K562 (cell line): Measurements from ENCODE around the gene TNF. TPM values are rescaled to one million over a fixed set of nuclear protein-coding genes. Genes with fewer than 3 reads are reported as not detected.

Source experiments
- ATF3 ChIP-seq, 2 experiments: fragments of 450-650 bp in 1 of 2; sonication (generic) in 1 of 2; formaldehyde crosslinking in 1 of 2; IDR thresholded peaks in 1 of 2; conservative IDR thresholded peaks in 1 of 2; 2 replicates each; pipeline versions ENCODE4 v1.6.1 to v1.8.1; 2016 to 2023; ENCODE audit warnings: mild to moderate bottlenecking in 2 of 2, moderate library complexity in 2 of 2, inconsistent platforms in 1 of 2, missing genetic modification reagents in 1 of 2
- C11orf30 ChIP-seq: fragments of 450-650 bp; IDR thresholded peaks from 2 replicates; pipeline ENCODE4 v1.6.1; 2016; ENCODE audit warnings: low read depth, mild to moderate bottlenecking
- GMEB1 ChIP-seq: fragments of 250-450 bp; sonication (Bioruptor Pico); IDR thresholded peaks from 2 replicates; pipeline ENCODE4 v1.4.0; 2020; ENCODE audit warnings: mild to moderate bottlenecking
- ID3 ChIP-seq, 2 experiments: fragments of 250-450 bp in 1 of 2; fragments of 450-650 bp in 1 of 2; sonication (Bioruptor Pico) in 1 of 2; IDR thresholded peaks; 2 replicates each; pipeline versions ENCODE4 v1.6.1 to v1.8.0; 2016 to 2021; ENCODE audit warnings: mild to moderate bottlenecking in 2 of 2, moderate library complexity in 2 of 2, missing compliant biosample characterization in 1 of 2, missing genetic modification characterization in 1 of 2
- VEZF1 ChIP-seq: fragments of 200-800 bp; sonication (Bioruptor generic); IDR thresholded peaks from 2 replicates; pipeline ENCODE4 v1.6.1; 2017; ENCODE audit warnings: missing genetic modification characterization, missing compliant biosample characterization
- polyA plus RNA-seq, 8 experiments: library from polyadenylated mRNA; depleted of rRNA in 4 of 8; stranded (reverse) in 5 of 8; unstranded in 3 of 8; fragments of >200 nt; fragmentation: Nextera tagmentation in 2 of 8; fragmentation: Illumina TruSeq in 1 of 8; extraction: Ambion mirVana in 2 of 8; extraction: Trizol in 1 of 8; gene quantifications; 2 replicates each; pipeline versions ENCODE4 v1.2.1 to v1.2.3, GENCODE V29; 2011 to 2014; ENCODE audit warnings: inconsistent platforms in 1 of 8, missing spikeins in 1 of 8
- total RNA-seq, 7 experiments: library from RNA; depleted of rRNA in 6 of 7; stranded (reverse); fragments of >200 nt in 6 of 7; fragmentation: Illumina TruSeq in 2 of 7; extraction: Trizol in 2 of 7; gene quantifications; 2 replicates each; pipeline versions ENCODE4 v1.2.1 to v1.2.3, GENCODE V29; 2011 to 2021; ENCODE audit warnings: low replicate concordance in 1 of 7

The TNF gene
- total and polyA plus RNA-seq, 9 of the 15 experiments (the other 6 are each of a cell fraction or from before 2014, with no cell fraction given), result 0.08 to 0.40 TPM; not detected in 7

- TF ChIP-seq GMEB1 (CRISPR knock-in tag) (no peak), C11orf30 (peak; percentile 84), ID3 (CRISPR knock-in tag; IDR thresholded peaks at IDR 0.05) (no peak), ID3 (tag; IDR thresholded peaks at IDR 0.05) (peak; percentile 69; the same call in 1 of the 2 replicates), ATF3 (IDR thresholded peaks at IDR 0.05) (0 out of 2 replicates have a peak, but pooled peaks have one; percentile 12), ATF3 (CRISPR knock-in tag; conservative IDR thresholded peaks at IDR 0.05) (no peak), VEZF1 (CRISPR knock-in tag) (0 out of 2 replicates have a peak, but pooled peaks have one; percentile 15)
Measured at GRCh38 chr6:31567531-31568370, 7.6 kb upstream of the TNF start (continued).
